Measurements from ENCODE around the gene CXCL16.

The CXCL16 gene

DNA sequence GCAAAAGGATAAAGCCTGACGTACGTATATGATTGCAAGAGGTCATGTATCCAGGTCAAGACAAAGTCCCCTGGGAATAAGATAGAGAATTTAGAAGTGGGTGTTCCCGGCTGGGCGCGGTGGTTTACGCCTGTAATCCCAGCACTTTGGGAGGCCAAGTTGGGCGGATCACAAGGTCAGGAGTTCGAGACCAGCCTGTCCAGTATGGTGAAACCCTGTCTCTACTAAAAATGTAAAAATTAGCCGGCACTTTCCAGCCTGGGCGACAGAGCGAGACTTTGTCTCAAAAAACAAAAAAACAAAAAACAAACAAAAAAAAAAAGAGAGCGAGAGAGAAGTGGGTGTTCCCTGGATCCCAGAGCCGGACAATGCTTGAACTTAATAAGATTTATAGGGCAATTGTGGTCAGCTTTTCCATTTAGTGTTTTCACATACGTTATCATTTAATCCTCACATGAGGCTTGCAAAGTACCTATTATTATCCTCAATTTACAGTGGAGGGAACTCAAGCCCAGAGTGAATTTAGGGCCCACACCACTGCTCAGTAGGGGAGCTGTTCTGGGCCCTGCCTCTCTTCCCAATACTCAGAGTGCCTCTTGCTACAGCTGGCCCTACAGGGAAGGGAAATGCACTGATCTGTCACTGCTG is 48.6 kb upstream of the CXCL16 start:
- no peak overlapping the region for H3K27ac ChIP-seq (ENCODE audit: low read depth, low read length, poor library complexity, severe bottlenecking)
- peaks cover 17% of the 10 kb centered on the region for H3K4me1 ChIP-seq (ENCODE audit: insufficient read depth, low read length, severe bottlenecking)
- H3K9me3 ChIP-seq (ENCODE audit: low read length) = no peaks in the 10 kb centered on the region
- H3K4me3 ChIP-seq (ENCODE audit: low read depth, low read length, poor library complexity, severe bottlenecking) = no peak overlapping the region
- no peak for TF ChIP-seq EZH2 (IDR thresholded peaks at IDR 0.05; ENCODE audit: borderline replicate concordance, low read length)
- TF ChIP-seq, protein P1, sequence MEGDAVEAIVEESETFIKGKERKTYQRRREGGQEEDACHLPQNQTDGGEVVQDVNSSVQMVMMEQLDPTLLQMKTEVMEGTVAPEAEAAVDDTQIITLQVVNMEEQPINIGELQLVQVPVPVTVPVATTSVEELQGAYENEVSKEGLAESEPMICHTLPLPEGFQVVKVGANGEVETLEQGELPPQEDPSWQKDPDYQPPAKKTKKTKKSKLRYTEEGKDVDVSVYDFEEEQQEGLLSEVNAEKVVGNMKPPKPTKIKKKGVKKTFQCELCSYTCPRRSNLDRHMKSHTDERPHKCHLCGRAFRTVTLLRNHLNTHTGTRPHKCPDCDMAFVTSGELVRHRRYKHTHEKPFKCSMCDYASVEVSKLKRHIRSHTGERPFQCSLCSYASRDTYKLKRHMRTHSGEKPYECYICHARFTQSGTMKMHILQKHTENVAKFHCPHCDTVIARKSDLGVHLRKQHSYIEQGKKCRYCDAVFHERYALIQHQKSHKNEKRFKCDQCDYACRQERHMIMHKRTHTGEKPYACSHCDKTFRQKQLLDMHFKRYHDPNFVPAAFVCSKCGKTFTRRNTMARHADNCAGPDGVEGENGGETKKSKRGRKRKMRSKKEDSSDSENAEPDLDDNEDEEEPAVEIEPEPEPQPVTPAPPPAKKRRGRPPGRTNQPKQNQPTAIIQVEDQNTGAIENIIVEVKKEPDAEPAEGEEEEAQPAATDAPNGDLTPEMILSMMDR (IDR thresholded peaks at IDR 0.05; ENCODE audit: low read length) = no peak
- no peaks in the 10 kb centered on the region for H3F3A ChIP-seq (ENCODE audit: insufficient read depth, low read length)
- no peaks in the 10 kb centered on the region for H4K20me1 ChIP-seq (ENCODE audit: insufficient read depth, low read length)
- no peak overlapping the region for H3K4me2 ChIP-seq (ENCODE audit: low read length)
- H3K27me3 ChIP-seq (ENCODE audit: insufficient read depth, low read length) = peaks cover 5% of the 10 kb centered on the region; the same call in 1 of the 2 replicates
- H2AFZ ChIP-seq (ENCODE audit: low read length) = no peak overlapping the region
- H3K36me3 ChIP-seq (ENCODE audit: insufficient read depth, low read length) = no peaks in the 10 kb centered on the region
- H3K9me2 ChIP-seq (ENCODE audit: low read depth, low read length) = no peaks in the 10 kb centered on the region
- H3K9ac ChIP-seq (ENCODE audit: low read length) = no peak overlapping the region
- H3K79me2 ChIP-seq (ENCODE audit: insufficient read depth, low read length) = no peaks in the 10 kb centered on the region

DNA sequence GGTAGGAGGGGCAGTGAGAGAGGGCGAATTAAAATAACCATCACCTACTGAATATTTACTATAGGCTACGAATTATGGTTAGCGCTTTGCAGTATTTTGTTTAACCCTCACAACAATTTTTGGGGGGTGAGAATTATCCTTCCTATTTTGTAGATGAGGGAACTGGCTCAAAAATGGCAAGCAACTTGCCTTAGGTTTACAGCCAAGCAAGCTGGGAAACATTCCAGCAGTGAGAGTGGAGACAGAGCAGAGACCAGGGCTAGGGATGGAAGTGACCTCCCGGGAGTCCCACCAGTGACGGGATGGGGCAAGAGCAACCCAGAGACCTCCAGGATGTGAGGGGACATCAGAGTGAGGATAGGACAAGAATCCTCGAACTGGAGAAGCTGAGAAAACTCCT is 46.8 kb upstream of the CXCL16 start:
- H3K27ac ChIP-seq (ENCODE audit: low read depth, low read length, poor library complexity, severe bottlenecking) = no peak overlapping the region
- H3K9me3 ChIP-seq (ENCODE audit: low read length) = no peaks in the 10 kb centered on the region
- H3K9ac ChIP-seq (ENCODE audit: low read length) = no peak overlapping the region
- H4K20me1 ChIP-seq (ENCODE audit: insufficient read depth, low read length) = no peaks in the 10 kb centered on the region
- TF ChIP-seq, protein P1 (IDR thresholded peaks at IDR 0.05; ENCODE audit: low read length) = no peak
- no peak for TF ChIP-seq EZH2 (IDR thresholded peaks at IDR 0.05; ENCODE audit: borderline replicate concordance, low read length)
- no peak overlapping the region for H3K4me3 ChIP-seq (ENCODE audit: low read depth, low read length, poor library complexity, severe bottlenecking)
- peaks cover 11% of the 10 kb centered on the region; the same call in 1 of the 2 replicates for H3K27me3 ChIP-seq (ENCODE audit: insufficient read depth, low read length)
- no peaks in the 10 kb centered on the region for H3K9me2 ChIP-seq (ENCODE audit: low read depth, low read length)
- H3K4me2 ChIP-seq (ENCODE audit: low read length) = no peak overlapping the region
- no peaks in the 10 kb centered on the region for H3K36me3 ChIP-seq (ENCODE audit: insufficient read depth, low read length)
- H3K4me1 ChIP-seq (ENCODE audit: insufficient read depth, low read length, severe bottlenecking) = peaks cover 17% of the 10 kb centered on the region
- no peak overlapping the region for H2AFZ ChIP-seq (ENCODE audit: low read length)
- H3K79me2 ChIP-seq (ENCODE audit: insufficient read depth, low read length) = no peaks in the 10 kb centered on the region
- H3F3A ChIP-seq (ENCODE audit: insufficient read depth, low read length) = no peaks in the 10 kb centered on the region

DNA sequence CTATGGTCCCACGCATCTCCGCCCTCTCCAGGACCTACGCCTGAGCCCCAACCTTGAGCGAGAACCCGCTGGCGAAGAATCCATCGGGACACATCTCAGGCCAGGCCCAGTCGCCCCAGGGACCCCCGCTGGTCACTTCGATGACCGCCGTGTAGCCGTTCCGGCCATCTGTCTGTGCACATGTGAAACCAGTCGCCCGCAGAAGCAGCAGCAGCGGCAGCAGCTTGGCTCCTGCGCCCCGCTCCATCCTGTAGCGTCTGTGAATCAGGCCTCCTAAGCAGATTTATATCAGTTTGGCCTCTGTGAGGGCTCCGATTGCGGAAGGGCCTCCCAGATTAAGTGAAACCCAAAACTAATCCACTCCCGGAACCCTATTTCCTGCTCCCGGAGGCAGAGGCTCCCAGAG is 46.4 kb upstream of the CXCL16 start, which contains the start of gene VMO1:
TSS of gene VMO1 (minus strand) at position 259 of the 406 bp plus-strand sequence. CDS start at position 247, 12 bp downstream.
- Histone ChIP-seq H3K36me3 (ENCODE audit: insufficient read depth, low read length) (no peaks in the 10 kb centered on the region), H3K9me3 (ENCODE audit: low read length) (no peaks in the 10 kb centered on the region), H3F3A (ENCODE audit: insufficient read depth, low read length) (no peaks in the 10 kb centered on the region), H3K27ac (ENCODE audit: low read depth, low read length, poor library complexity, severe bottlenecking) (no peak within 1 kb of the TSS), H3K4me2 (ENCODE audit: low read length) (no peak within 1 kb of the TSS), H2AFZ (ENCODE audit: low read length) (no peak within 1 kb of the TSS), H3K9ac (ENCODE audit: low read length) (no peak within 1 kb of the TSS), H3K4me1 (ENCODE audit: insufficient read depth, low read length, severe bottlenecking) (peaks cover 17% of the 10 kb centered on the region), H3K9me2 (ENCODE audit: low read depth, low read length) (no peaks in the 10 kb centered on the region), H3K4me3 (ENCODE audit: low read depth, low read length, poor library complexity, severe bottlenecking) (no peak within 1 kb of the TSS), H3K79me2 (ENCODE audit: insufficient read depth, low read length) (no peaks in the 10 kb centered on the region), H4K20me1 (ENCODE audit: insufficient read depth, low read length) (no peaks in the 10 kb centered on the region), H3K27me3 (ENCODE audit: insufficient read depth, low read length) (peaks cover 11% of the 10 kb centered on the region; the same call in 1 of the 2 replicates)
- TF ChIP-seq, protein P1 (IDR thresholded peaks at IDR 0.05; ENCODE audit: low read length) = no peak
- TF ChIP-seq EZH2 (IDR thresholded peaks at IDR 0.05; ENCODE audit: borderline replicate concordance, low read length) = no peak

Data from OCI-LY1 (cell line).